ENCODE measurements around the gene HKDC1. TPM values are rescaled to one million over a fixed set of nuclear protein-coding genes. Genes with fewer than 3 reads are reported as not detected.
A peak's percentile ranks its signal among the peaks of the same experiment; 100 is the strongest.

Gene HKDC1
- total and polyA plus RNA-seq, 11 donors: 0.11 to 0.19 (median 0.14) TPM; not detected in 8

DNA sequence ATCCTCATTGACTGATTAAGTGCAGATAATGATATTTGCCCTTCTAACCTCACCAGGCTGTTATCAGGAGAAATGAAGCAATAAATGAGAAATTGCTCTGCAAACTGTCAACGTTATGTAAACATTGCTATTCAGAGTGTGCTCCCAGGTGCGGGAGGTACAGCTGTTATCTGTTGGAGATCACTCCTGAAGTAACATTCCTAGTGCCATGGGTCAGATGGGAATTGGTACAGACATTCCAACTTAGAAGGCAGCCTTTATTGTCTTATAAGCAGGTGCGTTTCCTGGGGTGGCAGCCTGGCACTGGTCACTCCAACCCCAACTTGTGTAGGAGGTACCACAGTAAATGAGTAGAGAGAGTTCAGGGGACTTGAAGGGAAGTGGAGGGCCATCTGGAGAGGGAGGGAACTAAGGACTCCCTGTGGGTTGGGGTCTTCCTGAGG is 95.0 kb downstream of the HKDC1 start:
- no peaks in the 10 kb centered on the region for H3K27me3 ChIP-seq
- no peak for ATAC-seq
- H3K9me3 ChIP-seq: no peaks in the 10 kb centered on the region
- H3K27ac ChIP-seq: no peak overlapping the region
- 92 to 97% (median 94%) methylated on average over 3 of the region's 3 CpGs for WGBS, 4 donors
- no peak overlapping the region for H3K4me3 ChIP-seq
- no peak for DNase-seq
- intact Hi-C loops (cut with DNase I): loop anchor here in 7 of 10 donors (5.0 to 10.0 kb wide), 5 partner anchors 47 to 78 kb away; no protein-coding TSS in a partner anchor
- H3K4me1 ChIP-seq: peaks cover 6 to 35% (median 18%) of the 10 kb centered on the region in 12 donors
- no peak for TF ChIP-seq POLR2A (IDR thresholded peaks at IDR 0.05)
- TF ChIP-seq, protein P1, sequence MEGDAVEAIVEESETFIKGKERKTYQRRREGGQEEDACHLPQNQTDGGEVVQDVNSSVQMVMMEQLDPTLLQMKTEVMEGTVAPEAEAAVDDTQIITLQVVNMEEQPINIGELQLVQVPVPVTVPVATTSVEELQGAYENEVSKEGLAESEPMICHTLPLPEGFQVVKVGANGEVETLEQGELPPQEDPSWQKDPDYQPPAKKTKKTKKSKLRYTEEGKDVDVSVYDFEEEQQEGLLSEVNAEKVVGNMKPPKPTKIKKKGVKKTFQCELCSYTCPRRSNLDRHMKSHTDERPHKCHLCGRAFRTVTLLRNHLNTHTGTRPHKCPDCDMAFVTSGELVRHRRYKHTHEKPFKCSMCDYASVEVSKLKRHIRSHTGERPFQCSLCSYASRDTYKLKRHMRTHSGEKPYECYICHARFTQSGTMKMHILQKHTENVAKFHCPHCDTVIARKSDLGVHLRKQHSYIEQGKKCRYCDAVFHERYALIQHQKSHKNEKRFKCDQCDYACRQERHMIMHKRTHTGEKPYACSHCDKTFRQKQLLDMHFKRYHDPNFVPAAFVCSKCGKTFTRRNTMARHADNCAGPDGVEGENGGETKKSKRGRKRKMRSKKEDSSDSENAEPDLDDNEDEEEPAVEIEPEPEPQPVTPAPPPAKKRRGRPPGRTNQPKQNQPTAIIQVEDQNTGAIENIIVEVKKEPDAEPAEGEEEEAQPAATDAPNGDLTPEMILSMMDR (IDR thresholded peaks at IDR 0.05): no peak
- H3K36me3 ChIP-seq: no peaks in the 10 kb centered on the region

DNA sequence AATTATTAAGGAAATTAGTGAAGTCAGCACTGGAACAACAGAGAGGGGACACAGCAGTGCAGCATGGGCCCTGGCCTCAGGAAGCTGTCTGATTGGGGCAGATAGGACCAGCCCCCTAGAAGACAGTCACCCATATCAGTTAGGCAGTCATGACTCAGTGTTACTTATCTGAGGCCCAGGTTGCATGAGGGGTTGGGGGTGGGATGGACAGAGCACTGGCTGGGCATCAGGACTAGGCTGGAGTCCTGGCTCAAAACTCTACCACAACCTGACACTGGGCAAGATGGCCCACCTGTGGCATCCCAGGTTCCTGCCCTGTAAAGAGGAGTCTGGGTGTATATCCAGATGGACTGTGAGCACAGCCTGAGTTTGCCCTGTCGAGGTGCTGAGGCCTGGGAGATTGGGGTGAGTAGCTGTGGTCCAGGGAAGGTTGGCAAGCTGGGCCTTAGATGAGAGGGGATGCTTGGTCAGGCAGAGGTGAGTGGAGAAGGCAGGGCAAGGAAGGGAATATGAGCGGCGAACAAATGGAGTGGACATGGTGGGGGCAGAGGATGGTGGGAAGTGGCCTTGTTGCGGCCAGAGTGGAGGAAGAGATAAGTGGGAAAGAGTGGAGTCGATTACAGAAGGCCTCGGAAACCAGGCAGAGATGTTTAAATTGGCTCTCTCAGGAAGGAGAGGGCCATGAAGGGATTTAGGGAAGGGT is 95.6 kb downstream of the HKDC1 start:
- H3K4me1 ChIP-seq: peaks cover 8 to 41% (median 23%) of the 10 kb centered on the region in 12 donors
- H3K27me3 ChIP-seq: no peaks in the 10 kb centered on the region
- H3K9me3 ChIP-seq: no peaks in the 10 kb centered on the region
- intact Hi-C loops (cut with DNase I): loop anchor here in 7 of 10 donors (5.0 to 10.0 kb wide), 5 partner anchors 47 to 78 kb away; no protein-coding TSS in a partner anchor
- no peaks in the 10 kb centered on the region for H3K36me3 ChIP-seq
- TF ChIP-seq, protein P1 (IDR thresholded peaks at IDR 0.05): no peak
- no peak for TF ChIP-seq POLR2A (IDR thresholded peaks at IDR 0.05)
- no peak overlapping the region for H3K4me3 ChIP-seq
- no peak for DNase-seq
- 81 to 88% (median 86%) methylated on average over 6 of the region's 6 CpGs for WGBS, 4 donors
- H3K27ac ChIP-seq: peak overlapping the region in 3 of 12 donors; percentile 12 to 64 (median 25)
- no peak for ATAC-seq

DNA sequence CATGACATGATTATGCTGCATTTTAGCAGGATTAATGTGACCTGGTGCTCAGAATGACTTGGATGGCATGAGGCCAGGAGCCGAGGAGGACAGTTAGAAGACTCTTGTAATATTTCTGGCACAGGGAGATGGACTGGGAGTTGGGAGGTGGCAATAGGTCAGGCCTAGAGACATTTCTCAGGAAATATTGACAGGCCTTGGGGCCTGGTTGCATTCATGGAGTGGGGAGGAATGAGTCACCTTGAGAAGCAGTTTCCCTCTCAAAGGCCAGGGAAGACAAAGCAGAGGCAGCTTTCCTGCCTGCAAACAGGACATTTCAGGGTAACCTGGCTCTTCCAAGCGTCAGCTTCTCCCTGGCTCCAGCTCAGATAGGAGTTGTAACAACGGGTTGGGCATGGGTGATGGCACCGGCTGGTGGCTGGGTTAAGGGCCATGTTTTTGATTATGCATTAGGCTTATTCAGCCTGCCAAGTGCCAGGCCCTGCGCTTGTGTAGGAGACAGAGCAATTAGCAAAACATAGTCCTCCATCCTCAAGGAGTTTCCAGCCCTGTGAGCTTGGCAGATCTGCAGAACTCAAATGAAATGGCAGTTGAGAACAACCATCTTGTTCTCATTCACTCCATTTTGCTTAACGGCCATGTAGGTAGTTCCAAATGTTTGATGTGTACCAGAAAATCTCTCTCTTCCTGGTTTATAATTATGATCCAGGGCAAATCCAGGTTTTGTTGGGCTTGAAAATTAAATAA is 96.4 kb downstream of the HKDC1 start:
- TF ChIP-seq POLR2A (IDR thresholded peaks at IDR 0.05): no peak
- TF ChIP-seq, protein P1 (IDR thresholded peaks at IDR 0.05): no peak
- Histone ChIP-seq H3K9me3 (no peaks in the 10 kb centered on the region), H3K27ac (peak overlapping the region in 3 of 12 donors; percentile 12 to 64 (median 25)), H3K36me3 (no peaks in the 10 kb centered on the region), H3K4me3 (no peak overlapping the region), H3K27me3 (no peaks in the 10 kb centered on the region), H3K4me1 (peaks cover 8 to 44% (median 26%) of the 10 kb centered on the region in 12 donors)
- WGBS, 4 donors: 71 to 77% (median 74%) methylated on average over 6 of the region's 6 CpGs
- intact Hi-C loops (cut with DNase I): loop anchor here in 7 of 10 donors (5.0 to 10.0 kb wide), 5 partner anchors 46 to 79 kb away; no protein-coding TSS in a partner anchor
- no peak for ATAC-seq
- peak in 2 of 5 donors; percentile 46 to 50 for DNase-seq

Other genes with a start within 250 kb of the HKDC1 start
- gene KIFBP, start 231.5 kb upstream of the HKDC1 start, total RNA-seq: 10 to 100 TPM; 43.1 to 70.6 (median 58.8) TPM
- 10 to 100 TPM; 21.4 to 56.0 TPM for gene KIFBP, start 231.5 kb upstream of the HKDC1 start, polyA plus RNA-seq
- 100 to 1,000 TPM in 2 of 9 donors, 10 to 100 TPM in 7; 30.3 to 214 (median 54.7) TPM for gene SRGN, start 132.2 kb upstream of the HKDC1 start, total RNA-seq
- 10 to 100 TPM; 28.8 to 95.6 TPM for gene SRGN, start 132.2 kb upstream of the HKDC1 start, polyA plus RNA-seq
- gene VPS26A, start 96.2 kb upstream of the HKDC1 start, total RNA-seq: 10 to 100 TPM; 15.5 to 42.3 (median 34.8) TPM
- 10 to 100 TPM; 16.0 to 33.5 TPM for gene VPS26A, start 96.2 kb upstream of the HKDC1 start, polyA plus RNA-seq
- gene SUPV3L1, start 40.1 kb upstream of the HKDC1 start, total RNA-seq: 10 to 100 TPM; 26.6 to 53.4 (median 34.9) TPM
- 10 to 100 TPM; 24.7 to 80.3 TPM for gene SUPV3L1, start 40.1 kb upstream of the HKDC1 start, polyA plus RNA-seq
- gene HK1, start 58.2 kb downstream of the HKDC1 start, total RNA-seq: 100 to 1,000 TPM; 194 to 310 (median 227) TPM
- 100 to 1,000 TPM in 1 of 2 donors, 10 to 100 TPM in 1; 83.0 to 284 TPM for gene HK1, start 58.2 kb downstream of the HKDC1 start, polyA plus RNA-seq
- gene TACR2, start 196.6 kb downstream of the HKDC1 start, total RNA-seq: under 1 TPM in 4 of 9 donors, not detected in 5; 0.22 to 0.39 (median 0.29) TPM
- gene TACR2, start 196.6 kb downstream of the HKDC1 start, polyA plus RNA-seq: under 1 TPM; 0.11 to 0.15 TPM
- gene TSPAN15, start 231.1 kb downstream of the HKDC1 start, total RNA-seq: 10 to 100 TPM in 6 of 9 donors, 1 to 10 TPM in 3; 4.5 to 20.2 (median 11.1) TPM
- gene TSPAN15, start 231.1 kb downstream of the HKDC1 start, polyA plus RNA-seq: 10 to 100 TPM; 10.5 to 12.5 TPM

All from heart left ventricle (tissue), 16 donors.